Endodermal cell (in vitro differentiated cells): ENCODE measurements around the gene TMPRSS11A. TPM values are rescaled to one million over a fixed set of nuclear protein-coding genes. Genes with fewer than 3 reads are reported as not detected.

Experiments used
- DNase-seq: peaks from one replicate; pipeline ENCODE4 v3.0.0-alpha.2; 2017
- H3K27ac ChIP-seq: 2 replicates; pipeline ENCODE4 v1.5.1; 2013; ENCODE audit warnings: mild to moderate bottlenecking, low read depth, low read length, moderate library complexity
- H3K27me3 ChIP-seq: 2 replicates; pipeline ENCODE4 v1.6.1; 2013; ENCODE audit warnings: mild to moderate bottlenecking, low read length, moderate library complexity; ENCODE audit not compliant: insufficient read depth, control insufficient read depth, poor library complexity, severe bottlenecking
- H3K36me3 ChIP-seq: 2 replicates; pipeline ENCODE4 v1.7.0; 2013; ENCODE audit warnings: mild to moderate bottlenecking, low read length, moderate library complexity; ENCODE audit not compliant: control insufficient read depth, insufficient read depth
- H3K4me1 ChIP-seq: one replicate; pipeline ENCODE4 v1.7.0; 2013; ENCODE audit warnings: low read length; ENCODE audit not compliant: control insufficient read depth, insufficient read depth
- H3K4me3 ChIP-seq: 2 replicates; pipeline ENCODE4 v1.5.1; 2013; ENCODE audit warnings: mild to moderate bottlenecking, low read length, moderate library complexity
- H3K9ac ChIP-seq: 2 replicates; pipeline ENCODE4 v1.6.1; 2013; ENCODE audit warnings: mild to moderate bottlenecking, low read length, moderate library complexity; ENCODE audit not compliant: poor library complexity, severe bottlenecking; ENCODE audit errors: extremely low read depth
- H3K9me3 ChIP-seq: 2 replicates; pipeline ENCODE4 v1.6.1; 2013; ENCODE audit warnings: mild to moderate bottlenecking, low read length, moderate library complexity; ENCODE audit not compliant: control insufficient read depth
- H3K27ac Mint-ChIP-seq: 2 replicates; pipeline ENCODE4 v1.8.0; 2020; ENCODE audit warnings: mixed read lengths
- H3K27me3 Mint-ChIP-seq: 2 replicates; pipeline ENCODE4 v1.8.0; 2021; ENCODE audit warnings: mild to moderate bottlenecking, mixed read lengths; ENCODE audit not compliant: insufficient read depth
- H3K36me3 Mint-ChIP-seq: 2 replicates; pipeline ENCODE4 v1.8.0; 2020; ENCODE audit warnings: low read depth, mixed read lengths
- H3K4me1 Mint-ChIP-seq: 2 replicates; pipeline ENCODE4 v1.8.0; 2020; ENCODE audit warnings: mixed read lengths
- H3K4me3 Mint-ChIP-seq: 2 replicates; pipeline ENCODE4 v1.8.0; 2020; ENCODE audit warnings: mild to moderate bottlenecking, moderate library complexity, mixed read lengths
- H3K9me3 Mint-ChIP-seq: 2 replicates; pipeline ENCODE4 v1.8.0; 2020; ENCODE audit warnings: mild to moderate bottlenecking, mixed read lengths
- WGBS, 2 experiments: methylation state at CpG; one replicate each; pipeline versions ENCODE4 v1.1.5 to v1.1.7; 2013; ENCODE audit warnings: missing lambda C conversion rate in 2 of 2, mixed read lengths in 1 of 2; ENCODE audit not compliant: insufficient coverage in 1 of 2, insufficient read length in 1 of 2; 5-methylcytosine and 5-hydroxymethylcytosine counted together
- total RNA-seq, 2 donors: library from RNA; stranded (reverse); fragmentation: NEBNext Ultra II Directional in 1 of 2; extraction: Animal tissue kit (Norgen Biotek cat#: 25700) in 1 of 2; gene quantifications; 2 replicates in 1 of 2; 3 replicates in 1 of 2; pipeline ENCODE4 v1.2.1, GENCODE V29; 2021
- TF ChIP-seq, protein P1 (sequence below): fragments of 200-600 bp; sonication (generic); conservative IDR thresholded peaks from 2 replicates; pipeline ENCODE4 v1.5.0; 2021; ENCODE audit warnings: antibody characterized with exemption, mild to moderate bottlenecking

TMPRSS11A gene
- total RNA-seq, 2 donors from 2014 or later, result not detected

DNA sequence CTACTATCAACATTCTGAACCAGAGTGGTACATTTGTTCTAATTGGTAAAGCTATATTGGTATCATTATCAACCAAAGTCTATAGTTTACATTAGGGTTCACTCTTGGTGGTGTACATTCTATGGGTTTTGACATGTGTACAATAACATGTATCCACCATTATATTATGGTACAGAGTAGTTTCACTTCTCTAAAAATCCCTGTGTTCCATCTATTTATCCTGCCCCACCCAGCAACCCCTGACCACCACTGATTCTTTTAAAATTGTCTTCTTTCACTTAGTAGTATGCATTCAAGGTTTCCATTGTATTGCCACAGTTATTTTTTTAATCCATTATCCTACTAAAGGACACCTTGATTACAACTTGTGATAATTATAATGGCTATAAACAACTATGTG, 64.2 kb downstream of the TMPRSS11A start:
- TF ChIP-seq, protein P1, sequence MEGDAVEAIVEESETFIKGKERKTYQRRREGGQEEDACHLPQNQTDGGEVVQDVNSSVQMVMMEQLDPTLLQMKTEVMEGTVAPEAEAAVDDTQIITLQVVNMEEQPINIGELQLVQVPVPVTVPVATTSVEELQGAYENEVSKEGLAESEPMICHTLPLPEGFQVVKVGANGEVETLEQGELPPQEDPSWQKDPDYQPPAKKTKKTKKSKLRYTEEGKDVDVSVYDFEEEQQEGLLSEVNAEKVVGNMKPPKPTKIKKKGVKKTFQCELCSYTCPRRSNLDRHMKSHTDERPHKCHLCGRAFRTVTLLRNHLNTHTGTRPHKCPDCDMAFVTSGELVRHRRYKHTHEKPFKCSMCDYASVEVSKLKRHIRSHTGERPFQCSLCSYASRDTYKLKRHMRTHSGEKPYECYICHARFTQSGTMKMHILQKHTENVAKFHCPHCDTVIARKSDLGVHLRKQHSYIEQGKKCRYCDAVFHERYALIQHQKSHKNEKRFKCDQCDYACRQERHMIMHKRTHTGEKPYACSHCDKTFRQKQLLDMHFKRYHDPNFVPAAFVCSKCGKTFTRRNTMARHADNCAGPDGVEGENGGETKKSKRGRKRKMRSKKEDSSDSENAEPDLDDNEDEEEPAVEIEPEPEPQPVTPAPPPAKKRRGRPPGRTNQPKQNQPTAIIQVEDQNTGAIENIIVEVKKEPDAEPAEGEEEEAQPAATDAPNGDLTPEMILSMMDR, result no peak
- Mint-ChIP-seq H3K4me1 (no peaks in the 10 kb centered on the region), H3K36me3 (no peaks in the 10 kb centered on the region), H3K27ac (no peak overlapping the region), H3K9me3 (peaks cover 6% of the 10 kb centered on the region), H3K4me3 (no peak overlapping the region), H3K27me3 (no peaks in the 10 kb centered on the region)
- Histone ChIP-seq H3K4me1 (no peaks in the 10 kb centered on the region), H3K36me3 (no peaks in the 10 kb centered on the region), H3K27ac (no peak overlapping the region), H3K9ac (no peak overlapping the region), H3K27me3 (no peaks in the 10 kb centered on the region), H3K9me3 (no peaks in the 10 kb centered on the region), H3K4me3 (no peak overlapping the region)
- no peak for DNase-seq

GRCh38 chr4:67897686-67898085, 65.6 kb downstream of the TMPRSS11A start:
- Mint-ChIP-seq H3K27me3 (no peaks in the 10 kb centered on the region), H3K36me3 (no peaks in the 10 kb centered on the region), H3K4me1 (no peaks in the 10 kb centered on the region), H3K27ac (no peak overlapping the region), H3K4me3 (no peak overlapping the region), H3K9me3 (peaks cover 6% of the 10 kb centered on the region)
- no peaks in the 10 kb centered on the region for H3K36me3 ChIP-seq
- no peaks in the 10 kb centered on the region for H3K9me3 ChIP-seq
- no peaks in the 10 kb centered on the region for H3K27me3 ChIP-seq
- H3K4me1 ChIP-seq, result no peaks in the 10 kb centered on the region
- no peak overlapping the region for H3K9ac ChIP-seq
- no peak for DNase-seq
- H3K4me3 ChIP-seq, result no peak overlapping the region
- no peak overlapping the region for H3K27ac ChIP-seq
- TF ChIP-seq, protein P1, result no peak

DNA sequence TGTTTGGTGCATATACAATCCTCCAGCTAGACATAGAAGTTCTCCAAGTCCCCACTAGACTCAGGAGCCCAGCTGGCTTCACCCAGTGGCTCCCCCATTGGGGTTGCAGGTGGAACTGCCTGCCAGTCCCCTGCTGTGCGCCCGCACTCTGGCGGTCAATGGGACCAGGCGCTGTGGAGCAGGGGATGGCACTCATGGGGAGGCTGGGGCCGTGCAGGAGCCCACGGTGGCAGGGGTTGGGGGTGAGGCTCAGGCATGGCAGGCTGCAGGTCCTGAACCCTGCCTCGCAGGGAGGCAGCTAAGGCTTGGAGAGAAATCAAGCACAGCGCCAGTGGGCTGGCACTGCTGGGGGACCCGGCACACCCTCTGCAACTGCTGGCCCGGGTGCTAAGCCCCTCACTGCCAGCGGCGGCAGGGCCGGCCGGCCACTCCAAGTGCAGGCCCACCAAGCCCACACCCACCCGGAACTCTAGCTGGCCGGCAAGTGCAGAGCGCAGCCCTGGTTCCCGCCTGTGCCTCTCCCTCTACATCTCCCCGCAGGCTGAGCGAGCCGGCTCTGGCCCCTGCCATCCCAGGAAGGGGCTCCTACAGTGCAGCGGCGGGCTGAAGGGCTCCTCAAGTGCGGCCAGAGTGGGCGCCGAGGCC, 66.8 kb downstream of the TMPRSS11A start:
- no peak overlapping the region for H3K4me3 Mint-ChIP-seq
- 91 to 97% methylated on average over 11 to 26 of the region's 26 CpGs for WGBS, 2 experiments

More for the DNA sequence above, 66.8 kb downstream of the TMPRSS11A start:
- no peak for DNase-seq
- Mint-ChIP-seq H3K4me1 (peaks cover 4% of the 10 kb centered on the region), H3K27ac (no peak overlapping the region), H3K36me3 (no peaks in the 10 kb centered on the region), H3K9me3 (peaks cover 6% of the 10 kb centered on the region), H3K27me3 (no peaks in the 10 kb centered on the region)
- Histone ChIP-seq H3K4me3 (no peak overlapping the region), H3K9me3 (no peaks in the 10 kb centered on the region), H3K36me3 (no peaks in the 10 kb centered on the region), H3K9ac (no peak overlapping the region), H3K4me1 (peaks cover 8% of the 10 kb centered on the region), H3K27me3 (no peaks in the 10 kb centered on the region), H3K27ac (no peak overlapping the region)
- TF ChIP-seq, protein P1, result no peak
